Liver (tissue), 10 donors: ENCODE measurements around the gene TCERG1. TPM values are rescaled to one million over a fixed set of nuclear protein-coding genes. Genes with fewer than 3 reads are reported as not detected.
"Not testable (repeated sequence)": the region's sequence is repeated elsewhere in the genome, so short reads cannot be mapped to it uniquely, and the experiment has no call there.

Experiments
- DNase-seq: peaks from one replicate; pipeline ENCODE4 v3.0.0-alpha.2; 2017; ENCODE audit warnings: low spot score
- H3K27ac ChIP-seq, 2 donors: one replicate each; pipeline ENCODE4 v1.7.0; 2013; ENCODE audit warnings: inconsistent platforms in 2 of 2, low read length in 2 of 2, control low read depth in 1 of 2, low read depth in 1 of 2, mild to moderate bottlenecking in 1 of 2
- H3K27me3 ChIP-seq, 4 donors: one replicate each; pipeline versions ENCODE4 v1.6.1 to v1.7.0; 2013; ENCODE audit warnings: low read length in 3 of 4, inconsistent platforms in 1 of 4, mild to moderate bottlenecking in 1 of 4, moderate library complexity in 1 of 4; ENCODE audit not compliant: control insufficient read depth in 4 of 4, insufficient read depth in 4 of 4
- H3K36me3 ChIP-seq, 4 donors: one replicate each; pipeline versions ENCODE4 v1.6.1 to v1.7.0; 2013; ENCODE audit warnings: low read length in 3 of 4, mild to moderate bottlenecking in 3 of 4, low read depth in 1 of 4, moderate library complexity in 1 of 4; ENCODE audit not compliant: control insufficient read depth in 4 of 4, insufficient read depth in 3 of 4
- H3K4me1 ChIP-seq, 4 donors: one replicate each; pipeline versions ENCODE4 v1.6.1 to v1.7.0; 2013; ENCODE audit warnings: low read length in 3 of 4, mild to moderate bottlenecking in 3 of 4, moderate library complexity in 1 of 4; ENCODE audit not compliant: control insufficient read depth in 4 of 4, insufficient read depth in 4 of 4
- H3K4me3 ChIP-seq, 3 donors: one replicate each; pipeline versions ENCODE4 v1.6.1 to v1.7.0; 2013; ENCODE audit warnings: low read length in 3 of 3, control low read depth in 1 of 3, low read depth in 1 of 3, mild to moderate bottlenecking in 1 of 3
- H3K9ac ChIP-seq, 2 donors: one replicate each; pipeline ENCODE4 v1.7.0; 2013; ENCODE audit warnings: low read length in 2 of 2, mild to moderate bottlenecking in 2 of 2, moderate library complexity in 2 of 2, control low read depth in 1 of 2, low read depth in 1 of 2
- H3K9me3 ChIP-seq, 4 donors: one replicate each; pipeline versions ENCODE4 v1.6.1 to v1.7.0; 2013; ENCODE audit warnings: low read length in 3 of 4; ENCODE audit not compliant: control insufficient read depth in 4 of 4
- FOXA2 ChIP-seq: IDR thresholded peaks from 2 replicates; pipeline ENCODE4 v1.6.1; 2016; ENCODE audit warnings: antibody characterized with exemption
- JUND ChIP-seq, 2 donors: IDR thresholded peaks; 2 replicates each; pipeline ENCODE4 v1.6.1; 2016; ENCODE audit warnings: antibody characterized with exemption in 2 of 2
- MAX ChIP-seq: IDR thresholded peaks from 2 replicates; pipeline ENCODE4 v1.6.1; 2016; ENCODE audit warnings: antibody characterized with exemption
- RXRA ChIP-seq, 2 donors: IDR thresholded peaks; 2 replicates each; pipeline ENCODE4 v1.6.1; 2017 to 2018; ENCODE audit warnings: antibody characterized with exemption in 2 of 2, mild to moderate bottlenecking in 1 of 2
- TAF1 ChIP-seq: conservative IDR thresholded peaks from 2 replicates; pipeline ENCODE4 v1.6.1; 2016; ENCODE audit warnings: antibody characterized with exemption, mild to moderate bottlenecking
- WGBS: extraction: QIAGEN DNeasy Blood & Tissue Kit; methylation state at CpG from one replicate; pipeline ENCODE4 v1.1.7; 2013; 5-methylcytosine and 5-hydroxymethylcytosine counted together
- polyA plus RNA-seq, 2 donors: library from polyadenylated mRNA; stranded (reverse) in 1 of 2; unstranded in 1 of 2; fragments of 200-250 nt in 1 of 2; fragments of >200 nt in 1 of 2; fragmentation: Nextera tagmentation in 1 of 2; extraction: Ambion mirVana in 1 of 2; gene quantifications; one replicate each; pipeline versions ENCODE4 v1.2.1 to v1.2.3, GENCODE V29; 2013 to 2015
- small RNA-seq: library from RNA; depleted of rRNA; stranded (forward); fragments of <200 nt; gene quantifications from one replicate; pipeline ENCODE3, GENCODE V24; 2014
- total RNA-seq, 2 donors: library from RNA; depleted of rRNA; stranded (reverse); fragments of >200 nt; gene quantifications; one replicate each; pipeline ENCODE4 v1.2.3, GENCODE V29; 2014
- TF ChIP-seq, protein P1 (sequence below): IDR thresholded peaks from 2 replicates; pipeline ENCODE4 v1.6.1; 2016; ENCODE audit warnings: antibody characterized with exemption, mild to moderate bottlenecking
- donor health status: healthy.
- donor health status: healthy.
- donor health status: healthy.
- donor health status: healthy.
- donor health status: healthy.

Gene TCERG1
- total and polyA plus RNA-seq, 4 donors: 7.8 to 26.6 (median 16.0) TPM

DNA sequence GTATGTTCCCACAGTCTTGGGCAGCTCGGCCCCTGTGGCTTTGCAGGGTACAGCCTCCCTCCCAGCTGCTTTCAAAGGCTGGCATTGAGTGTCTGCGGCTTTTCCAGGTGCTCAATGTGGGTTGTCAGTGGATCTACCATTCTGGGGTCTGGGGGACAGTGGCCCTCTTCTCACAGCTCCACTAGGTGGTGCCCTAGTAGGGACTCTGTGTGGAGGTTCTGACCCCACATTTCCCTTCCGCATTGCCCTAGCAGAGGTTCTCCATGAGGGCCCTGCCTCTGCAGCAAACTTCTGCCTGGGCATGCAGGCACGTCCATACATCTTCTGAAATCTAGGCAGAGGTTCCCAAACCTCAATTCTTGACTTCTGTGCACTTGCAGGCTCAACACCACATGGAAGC lies 109.8 kb downstream of the TCERG1 start:
- H3K4me3 ChIP-seq, H3K36me3 ChIP-seq, DNase-seq, H3K9ac ChIP-seq, H3K27me3 ChIP-seq, H3K4me1 ChIP-seq, H3K27ac ChIP-seq, H3K9me3 ChIP-seq: not testable (repeated sequence)
- WGBS: 93% methylated on average over 4 of the region's 4 CpGs

DNA sequence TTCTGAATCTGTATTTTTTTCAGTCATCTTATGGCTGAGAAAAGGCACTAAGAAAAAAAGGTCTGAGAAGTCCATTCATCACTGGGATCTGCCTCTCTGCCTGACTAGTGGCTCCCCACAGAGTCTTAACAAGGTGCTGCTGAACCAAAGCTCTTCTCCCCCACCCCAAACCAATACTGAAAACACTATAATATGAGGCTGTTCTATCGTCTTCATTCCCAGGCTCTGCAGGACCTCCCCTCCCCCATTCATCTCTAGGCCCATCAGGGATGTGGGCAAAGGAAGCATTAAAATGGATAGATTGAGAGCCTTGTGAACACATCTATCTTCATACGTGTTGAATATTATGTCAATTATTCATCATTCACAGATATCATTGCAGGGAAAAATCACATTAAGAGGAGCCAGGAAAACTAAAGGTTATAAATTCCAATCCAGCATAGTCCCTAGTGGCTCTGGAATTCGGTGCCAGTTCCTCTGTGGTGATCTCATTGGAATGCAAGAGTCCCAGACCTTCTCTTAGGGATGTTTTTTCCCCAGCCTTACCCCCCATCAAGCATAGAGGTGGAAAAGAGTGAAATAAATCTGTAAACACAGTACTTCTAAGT lies 113.2 kb downstream of the TCERG1 start:
- Histone ChIP-seq H3K4me1 (no peaks in the 10 kb centered on the region), H3K27me3 (no peaks in the 10 kb centered on the region), H3K36me3 (no peaks in the 10 kb centered on the region), H3K27ac (no peak overlapping the region), H3K4me3 (no peak overlapping the region), H3K9ac (no peak overlapping the region), H3K9me3 (no peaks in the 10 kb centered on the region)
- DNase-seq: no peak
- TF ChIP-seq, protein P1, sequence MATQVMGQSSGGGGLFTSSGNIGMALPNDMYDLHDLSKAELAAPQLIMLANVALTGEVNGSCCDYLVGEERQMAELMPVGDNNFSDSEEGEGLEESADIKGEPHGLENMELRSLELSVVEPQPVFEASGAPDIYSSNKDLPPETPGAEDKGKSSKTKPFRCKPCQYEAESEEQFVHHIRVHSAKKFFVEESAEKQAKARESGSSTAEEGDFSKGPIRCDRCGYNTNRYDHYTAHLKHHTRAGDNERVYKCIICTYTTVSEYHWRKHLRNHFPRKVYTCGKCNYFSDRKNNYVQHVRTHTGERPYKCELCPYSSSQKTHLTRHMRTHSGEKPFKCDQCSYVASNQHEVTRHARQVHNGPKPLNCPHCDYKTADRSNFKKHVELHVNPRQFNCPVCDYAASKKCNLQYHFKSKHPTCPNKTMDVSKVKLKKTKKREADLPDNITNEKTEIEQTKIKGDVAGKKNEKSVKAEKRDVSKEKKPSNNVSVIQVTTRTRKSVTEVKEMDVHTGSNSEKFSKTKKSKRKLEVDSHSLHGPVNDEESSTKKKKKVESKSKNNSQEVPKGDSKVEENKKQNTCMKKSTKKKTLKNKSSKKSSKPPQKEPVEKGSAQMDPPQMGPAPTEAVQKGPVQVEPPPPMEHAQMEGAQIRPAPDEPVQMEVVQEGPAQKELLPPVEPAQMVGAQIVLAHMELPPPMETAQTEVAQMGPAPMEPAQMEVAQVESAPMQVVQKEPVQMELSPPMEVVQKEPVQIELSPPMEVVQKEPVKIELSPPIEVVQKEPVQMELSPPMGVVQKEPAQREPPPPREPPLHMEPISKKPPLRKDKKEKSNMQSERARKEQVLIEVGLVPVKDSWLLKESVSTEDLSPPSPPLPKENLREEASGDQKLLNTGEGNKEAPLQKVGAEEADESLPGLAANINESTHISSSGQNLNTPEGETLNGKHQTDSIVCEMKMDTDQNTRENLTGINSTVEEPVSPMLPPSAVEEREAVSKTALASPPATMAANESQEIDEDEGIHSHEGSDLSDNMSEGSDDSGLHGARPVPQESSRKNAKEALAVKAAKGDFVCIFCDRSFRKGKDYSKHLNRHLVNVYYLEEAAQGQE: no peak
- no peak for TF ChIP-seq MAX
- TF ChIP-seq JUND (IDR thresholded peaks at IDR 0.05): no peak
- TF ChIP-seq RXRA (IDR thresholded peaks at IDR 0.05): no peak
- TF ChIP-seq FOXA2: no peak
- TF ChIP-seq TAF1: no peak
- WGBS: 56% methylated on average over 3 of the region's 3 CpGs

Small RNA genes within 50 kb of the gene (small RNA-seq; reads per million reads assigned to genes)
- gene RF02271: not detected

Other genes starting within 250 kb of the TCERG1 start
- 10 to 100 TPM; 15.5 to 16.7 TPM for gene RBM27, start 243.7 kb upstream of the TCERG1 start, total RNA-seq
- 1 to 10 TPM; 2.7 to 4.0 TPM for gene RBM27, start 243.7 kb upstream of the TCERG1 start, polyA plus RNA-seq
- gene POU4F3, start 108.5 kb upstream of the TCERG1 start, total RNA-seq: not detected
- gene POU4F3, start 108.5 kb upstream of the TCERG1 start, polyA plus RNA-seq: not detected
- gene GPR151, start 68.9 kb downstream of the TCERG1 start, total RNA-seq: not detected
- not detected for gene GPR151, start 68.9 kb downstream of the TCERG1 start, polyA plus RNA-seq